NB4 (cell line): ENCODE results near the gene GPR107.

Experiments
- CTCF ChIP-seq: IDR thresholded peaks from one replicate; pipeline ENCODE4 v1.5.1; 2012; ENCODE audit warnings: low read depth, low read length
- MAX ChIP-seq: IDR thresholded peaks from 2 replicates; pipeline ENCODE4 v1.6.1; 2011; ENCODE audit warnings: low read depth, low read length

- TF ChIP-seq CTCF, result no peak
- no peak for TF ChIP-seq MAX
Observed at GRCh38 chr9:130078547-130078946, 24.8 kb downstream of the GPR107 start.
